ENCODE data around the gene IL1R1.

Gene IL1R1

DNA sequence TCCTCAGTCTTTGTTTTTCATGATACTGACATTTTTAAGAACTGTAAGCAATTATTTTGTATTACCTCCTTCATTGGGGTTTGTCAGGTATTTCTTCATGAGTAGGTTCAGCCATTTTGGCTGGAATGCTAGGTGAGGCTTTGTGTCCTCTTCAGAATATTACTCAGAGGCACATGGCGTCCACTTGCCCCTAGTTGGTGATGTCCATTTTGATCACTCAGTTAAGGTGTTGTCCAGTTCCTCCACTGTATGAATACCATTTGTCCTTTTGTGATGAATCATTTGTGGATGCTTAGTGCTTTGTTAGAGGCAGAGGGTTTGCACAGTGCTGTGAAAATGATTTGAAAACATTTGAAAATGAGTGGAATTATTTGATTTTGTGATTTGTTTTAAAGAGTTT is 49.0 kb downstream of the IL1R1 start:
- FAIRE-seq: no peak
- TF ChIP-seq POLR2A (IDR thresholded peaks at IDR 0.05; ENCODE audit: low read depth, low read length) (no peak), TAF1 (IDR thresholded peaks at IDR 0.05; ENCODE audit: borderline replicate concordance, low read depth, low read length) (no peak), POLR2AphosphoS5 (IDR thresholded peaks at IDR 0.05; ENCODE audit: low read depth, low read length) (no peak)
- no peak for DNase-seq (ENCODE audit: insufficient read length)

GRCh38 chr2:102193074-102193473 is 50.5 kb downstream of the IL1R1 start:
- no peak for FAIRE-seq
- no peak for DNase-seq (ENCODE audit: insufficient read length)
- TF ChIP-seq POLR2AphosphoS5 (IDR thresholded peaks at IDR 0.05; ENCODE audit: low read depth, low read length) (no peak), POLR2A (IDR thresholded peaks at IDR 0.05; ENCODE audit: low read depth, low read length) (no peak), TAF1 (IDR thresholded peaks at IDR 0.05; ENCODE audit: borderline replicate concordance, low read depth, low read length) (no peak)

GRCh38 chr2:102194609-102195268 is 52.2 kb downstream of the IL1R1 start:
- DNase-seq (ENCODE audit: insufficient read length): no peak
- TF ChIP-seq POLR2AphosphoS5 (IDR thresholded peaks at IDR 0.05; ENCODE audit: low read depth, low read length) (no peak), TAF1 (IDR thresholded peaks at IDR 0.05; ENCODE audit: borderline replicate concordance, low read depth, low read length) (no peak), POLR2A (IDR thresholded peaks at IDR 0.05; ENCODE audit: low read depth, low read length) (no peak)
- no peak for FAIRE-seq

DNA sequence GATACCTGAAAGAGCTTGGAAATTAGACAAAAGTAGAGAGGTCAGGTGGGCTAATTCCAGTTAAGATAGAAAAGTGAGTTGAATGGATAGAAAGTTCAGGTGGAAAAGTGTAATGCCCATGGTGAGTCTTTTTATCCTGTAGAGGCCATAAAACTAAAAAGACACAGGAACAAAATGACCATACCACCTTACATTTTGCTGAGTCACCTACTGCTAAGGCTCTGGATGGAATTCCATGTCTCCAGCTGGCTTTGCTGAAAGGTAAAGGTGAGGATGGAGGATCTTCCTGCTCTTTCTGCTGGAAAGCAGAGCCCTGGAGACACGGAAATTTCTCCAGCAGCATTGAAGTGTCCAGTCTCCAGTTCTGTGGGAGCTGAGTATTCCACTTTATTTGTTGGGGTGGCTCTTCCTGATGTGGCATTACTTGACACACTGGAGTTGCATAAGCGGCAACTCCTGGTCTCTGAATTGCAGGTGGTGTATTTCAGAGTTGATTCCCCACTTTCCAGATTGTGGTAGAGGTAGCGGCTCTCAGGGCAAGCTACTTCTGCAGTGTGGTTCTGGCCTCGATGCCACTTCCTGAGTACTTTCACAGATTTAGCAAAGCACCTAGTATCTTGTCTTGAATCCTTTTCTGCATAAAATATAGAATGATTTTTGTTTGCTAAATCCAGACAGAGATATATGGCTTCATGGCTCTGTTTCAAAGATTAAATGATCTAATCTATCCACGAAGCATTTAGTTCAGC is 55.0 kb downstream of the IL1R1 start:
- FAIRE-seq (no peak), DNase-seq (ENCODE audit: insufficient read length) (no peak)
- TF ChIP-seq POLR2A (IDR thresholded peaks at IDR 0.05; ENCODE audit: low read depth, low read length): no peak
- no peak for TF ChIP-seq POLR2AphosphoS5 (IDR thresholded peaks at IDR 0.05; ENCODE audit: low read depth, low read length)
- TF ChIP-seq TAF1 (IDR thresholded peaks at IDR 0.05; ENCODE audit: borderline replicate concordance, low read depth, low read length): no peak

DNA sequence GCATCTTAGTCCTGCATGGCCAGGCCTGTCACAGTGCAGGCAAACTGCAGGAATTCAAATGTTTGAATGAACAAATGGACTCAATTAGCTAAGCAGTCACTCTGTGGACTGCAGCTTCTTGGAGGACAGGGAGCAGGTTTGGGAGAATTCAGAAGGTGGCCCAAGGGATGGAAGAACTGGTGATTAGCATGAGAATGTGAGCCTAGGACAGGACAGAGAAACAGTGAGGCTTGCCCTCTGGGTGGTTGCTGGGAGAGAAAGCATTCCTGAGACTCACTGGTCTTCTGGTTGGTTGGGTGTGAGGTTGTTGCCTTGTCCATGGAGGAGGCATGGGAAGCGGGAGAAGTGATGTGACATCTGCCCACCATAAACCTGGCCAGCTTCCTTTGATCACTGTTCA is 58.0 kb downstream of the IL1R1 start:
- no peak for DNase-seq (ENCODE audit: insufficient read length)
- FAIRE-seq: no peak
- TF ChIP-seq POLR2A (IDR thresholded peaks at IDR 0.05; ENCODE audit: low read depth, low read length): no peak
- TF ChIP-seq POLR2AphosphoS5 (IDR thresholded peaks at IDR 0.05; ENCODE audit: low read depth, low read length): no peak
- TF ChIP-seq TAF1 (IDR thresholded peaks at IDR 0.05; ENCODE audit: borderline replicate concordance, low read depth, low read length): no peak

DNA sequence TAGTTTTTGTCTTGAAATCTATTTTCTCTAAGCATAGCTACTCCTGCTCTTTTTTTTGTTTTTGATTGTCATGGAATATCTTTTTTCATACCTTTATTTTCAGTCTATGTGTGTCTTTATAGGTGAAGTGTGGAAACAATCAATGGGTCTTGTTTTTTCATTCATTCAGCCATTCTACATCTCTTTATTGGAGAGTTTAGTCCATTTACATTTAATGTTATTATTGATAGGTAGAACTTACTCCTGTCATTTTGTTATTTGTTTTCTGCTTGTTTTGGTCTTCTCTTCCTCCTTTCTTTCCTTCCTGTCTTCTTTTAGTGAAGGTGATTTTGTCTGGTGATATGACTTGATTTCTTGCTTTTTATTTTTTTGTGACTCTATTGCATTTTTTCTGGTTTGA is 62.1 kb downstream of the IL1R1 start:
- FAIRE-seq (no peak), DNase-seq (ENCODE audit: insufficient read length) (no peak)
- TF ChIP-seq POLR2AphosphoS5 (IDR thresholded peaks at IDR 0.05; ENCODE audit: low read depth, low read length): no peak
- no peak for TF ChIP-seq POLR2A (IDR thresholded peaks at IDR 0.05; ENCODE audit: low read depth, low read length)
- TF ChIP-seq TAF1 (IDR thresholded peaks at IDR 0.05; ENCODE audit: borderline replicate concordance, low read depth, low read length): no peak

DNA sequence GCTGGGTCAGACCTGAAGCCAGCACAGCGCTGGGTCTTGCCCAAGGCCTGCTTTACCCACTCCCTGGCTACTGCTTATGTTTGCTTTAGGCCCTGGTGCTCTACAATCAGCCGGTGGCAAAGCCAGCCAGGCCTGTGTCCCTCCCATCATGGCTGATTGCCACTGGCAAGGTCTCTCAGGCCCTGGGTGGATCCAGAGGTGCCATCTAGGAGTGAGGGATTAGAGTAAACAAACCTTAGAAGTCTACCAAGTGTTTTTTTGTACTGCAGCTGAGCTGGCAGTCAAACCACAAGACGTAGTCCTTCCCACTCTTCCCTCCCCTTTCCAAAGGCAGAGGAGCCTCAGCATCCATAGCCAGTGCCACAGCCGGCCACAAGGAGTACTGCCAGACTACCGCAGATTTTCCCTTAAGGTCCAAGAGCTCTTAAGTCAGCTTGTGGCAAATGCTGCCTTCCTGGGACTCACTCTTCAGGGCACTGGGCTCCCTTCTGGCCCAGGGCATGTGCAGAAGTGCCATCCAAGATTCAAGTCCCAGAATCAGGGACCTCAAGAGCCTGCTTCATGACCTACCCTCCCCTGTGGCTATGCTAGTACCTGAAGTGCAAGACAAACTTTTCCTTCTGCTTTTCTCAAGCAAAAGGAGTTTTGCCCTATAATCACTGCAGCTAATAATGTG is 64.3 kb downstream of the IL1R1 start:
- FAIRE-seq: no peak
- no peak for DNase-seq (ENCODE audit: insufficient read length)
- TF ChIP-seq POLR2AphosphoS5 (IDR thresholded peaks at IDR 0.05; ENCODE audit: low read depth, low read length) (no peak), POLR2A (IDR thresholded peaks at IDR 0.05; ENCODE audit: low read depth, low read length) (no peak), TAF1 (IDR thresholded peaks at IDR 0.05; ENCODE audit: borderline replicate concordance, low read depth, low read length) (no peak)

DNA sequence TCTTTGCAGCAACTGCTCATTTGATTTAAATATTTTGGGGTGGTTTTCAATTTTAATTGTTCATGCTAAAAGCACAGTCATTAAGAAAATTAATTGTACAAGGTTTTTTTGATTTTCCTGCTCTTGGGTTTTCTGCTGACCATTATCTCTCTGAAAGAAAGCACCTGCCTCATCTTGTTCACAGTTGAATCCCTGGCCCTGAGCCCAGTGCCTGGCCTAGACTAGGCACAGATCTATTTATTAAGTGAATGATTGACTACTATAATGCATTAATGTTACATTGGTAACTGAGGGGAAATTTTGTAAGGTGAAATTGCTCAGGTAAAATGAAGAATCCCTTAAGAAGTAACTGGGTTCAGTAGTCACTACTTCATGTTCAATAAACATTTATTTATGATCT is 66.2 kb downstream of the IL1R1 start:
- FAIRE-seq (no peak), DNase-seq (ENCODE audit: insufficient read length) (no peak)
- TF ChIP-seq POLR2AphosphoS5 (IDR thresholded peaks at IDR 0.05; ENCODE audit: low read depth, low read length): no peak

DNA sequence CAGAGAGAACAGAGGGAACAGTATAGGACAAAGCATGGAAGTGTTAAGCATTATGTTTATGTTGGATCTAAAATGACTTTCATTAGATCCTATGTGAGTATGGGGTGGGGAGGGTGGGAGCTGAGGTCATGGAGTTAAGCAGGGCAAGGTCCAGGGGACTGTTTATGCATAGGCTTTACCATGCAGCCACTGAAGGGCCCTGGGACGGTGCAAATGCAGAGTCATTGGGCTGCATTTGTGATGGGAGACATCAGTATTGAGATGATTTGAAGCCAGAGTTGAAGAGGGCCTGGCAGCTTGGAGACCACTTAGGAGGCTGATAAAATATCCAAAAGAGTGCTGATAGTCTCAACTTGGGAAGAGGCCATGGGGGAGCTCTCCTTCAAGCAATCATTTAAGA is 66.9 kb downstream of the IL1R1 start:
- FAIRE-seq (no peak), DNase-seq (ENCODE audit: insufficient read length) (no peak)
- no peak for TF ChIP-seq POLR2AphosphoS5 (IDR thresholded peaks at IDR 0.05; ENCODE audit: low read depth, low read length)
- TF ChIP-seq TAF1 (IDR thresholded peaks at IDR 0.05; ENCODE audit: borderline replicate concordance, low read depth, low read length): no peak
- no peak for TF ChIP-seq POLR2A (IDR thresholded peaks at IDR 0.05; ENCODE audit: low read depth, low read length)

GRCh38 chr2:102217032-102217431 is 74.5 kb downstream of the IL1R1 start:
- FAIRE-seq (no peak), DNase-seq (ENCODE audit: insufficient read length) (no peak)
- no peak for TF ChIP-seq POLR2AphosphoS5 (IDR thresholded peaks at IDR 0.05; ENCODE audit: low read depth, low read length)

- FAIRE-seq (no peak), DNase-seq (ENCODE audit: insufficient read length) (no peak)
- TF ChIP-seq POLR2A (IDR thresholded peaks at IDR 0.05; ENCODE audit: low read depth, low read length) (no peak), POLR2AphosphoS5 (IDR thresholded peaks at IDR 0.05; ENCODE audit: low read depth, low read length) (no peak), TAF1 (IDR thresholded peaks at IDR 0.05; ENCODE audit: borderline replicate concordance, low read depth, low read length) (no peak)
Observed at GRCh38 chr2:102224824-102225739, 82.5 kb downstream of the IL1R1 start.
